HepG2 (cell line): Measurements from ENCODE around the gene TMEM63C. TPM values are rescaled to one million over a fixed set of nuclear protein-coding genes. Genes with fewer than 3 reads are reported as not detected.

Source experiments
- ATAC-seq: fragments of 200-7000 bp; cut with Tn5 transposase; 3 replicates; pipeline ENCODE4 v1.9.1; 2020; ENCODE audit warnings: mild to moderate bottlenecking, moderate library complexity
- BruUV-seq: library from RNA; stranded (reverse); fragments of 400-500 nt; replicated peaks from 2 replicates; lab custom pipeline; 2021; lab: Mats Ljungman, UMichigan
- CTCF ChIA-PET: fragments of 300-600 bp; formaldehyde crosslinking; extraction: SDS; loops from one replicate; lab custom pipeline; 2021; ENCODE audit warnings: low total read pairs, inconsistent platforms, low intra/inter-chr PET ratio; lab: Yijun Ruan, JAX
- POLR2A ChIA-PET: fragments of 350-600 bp; sonication (Branson Sonifier 250); formaldehyde crosslinking; loops from one replicate; lab custom pipeline; 2020; ENCODE audit warnings: antibody characterized with exemption, inconsistent platforms; lab: Yijun Ruan, JAX
- DNase-seq: peaks from one replicate; pipeline ENCODE4 v3.0.0-alpha.2; 2015; ENCODE audit warnings: low spot score
- FAIRE-seq: peaks from 3 replicates; lab custom pipeline; 2011; peaks lifted over from hg19 to GRCh38; lab: Jason Lieb, UNC
- H2AFZ ChIP-seq: one replicate; pipeline ENCODE4 v1.6.1; 2011; ENCODE audit warnings: low read length, inconsistent platforms
- H3K27ac ChIP-seq: fragments of 300-600 bp; 3 replicates; pipeline ENCODE4 v1.8.0; 2011; ENCODE audit warnings: mixed run types, mild to moderate bottlenecking, mixed read lengths, low read length, inconsistent platforms; ENCODE audit not compliant: insufficient read depth; ENCODE audit errors: extremely low read length
- H3K27me3 ChIP-seq, 2 experiments: fragments of 200-600 bp in 1 of 2; 2 replicates in 1 of 2; 3 replicates in 1 of 2; pipeline versions ENCODE4 v1.6.0 to v1.8.0; 2011; ENCODE audit warnings: low read length in 2 of 2, mild to moderate bottlenecking in 2 of 2, moderate library complexity in 2 of 2, inconsistent platforms in 1 of 2; ENCODE audit not compliant: insufficient read depth in 2 of 2, control insufficient read depth in 1 of 2
- H3K36me3 ChIP-seq, 2 experiments: fragments of 200-600 bp in 1 of 2; replicated peaks in 1 of 2; 2 replicates in 1 of 2; 3 replicates in 1 of 2; pipeline versions ENCODE4 v1.5.1 to v1.8.0; 2011; ENCODE audit warnings: low read length in 2 of 2, inconsistent platforms in 1 of 2; ENCODE audit not compliant: insufficient read depth in 2 of 2, control insufficient read depth in 1 of 2
- H3K4me1 ChIP-seq: 2 replicates; pipeline ENCODE4 v1.5.1; 2012; ENCODE audit warnings: low read length, inconsistent platforms; ENCODE audit not compliant: insufficient read depth
- H3K4me2 ChIP-seq: 2 replicates; pipeline ENCODE4 v1.6.0; 2011; ENCODE audit warnings: low read depth, low read length, inconsistent platforms
- H3K4me3 ChIP-seq, 3 experiments: fragments of 200-600 bp in 1 of 3; sonication (generic), shearing (Covaris generic) in 1 of 3; replicated peaks in 1 of 3; 2 replicates each; pipeline ENCODE4 v1.5.1; 2011 to 2016; ENCODE audit warnings: low read length in 3 of 3, inconsistent platforms in 2 of 3, low read depth in 2 of 3, mild to moderate bottlenecking in 2 of 3, control low read depth in 1 of 3, mixed read lengths in 1 of 3; ENCODE audit not compliant: insufficient read depth in 1 of 3
- H3K79me2 ChIP-seq: one replicate; pipeline ENCODE4 v1.6.1; 2011; ENCODE audit warnings: low read length, inconsistent platforms; ENCODE audit not compliant: insufficient read depth
- H3K9ac ChIP-seq: 2 replicates; pipeline ENCODE4 v1.6.0; 2011; ENCODE audit warnings: mild to moderate bottlenecking, low read depth, low read length, inconsistent platforms; ENCODE audit not compliant: insufficient read depth
- H3K9me3 ChIP-seq: 2 replicates; pipeline ENCODE4 v1.5.1; 2012; ENCODE audit warnings: mild to moderate bottlenecking, low read length
- H4K20me1 ChIP-seq: 2 replicates; pipeline ENCODE4 v1.6.0; 2011; ENCODE audit warnings: inconsistent platforms, mild to moderate bottlenecking, low read length, moderate library complexity; ENCODE audit not compliant: insufficient read depth
- CHD2 ChIP-seq: IDR thresholded peaks from 2 replicates; pipeline ENCODE4 v1.6.1; 2011; ENCODE audit warnings: low read depth, low read length, improper control_type of control experiment
- FOSL2 ChIP-seq: sonication (generic); formaldehyde crosslinking; IDR thresholded peaks from 2 replicates; pipeline ENCODE4 v1.4.0; 2020; ENCODE audit warnings: missing genetic modification reagents
- HNRNPK ChIP-seq: fragments of 200-400 bp; formaldehyde crosslinking; IDR thresholded peaks from 2 replicates; pipeline ENCODE4 v1.6.1; 2018; ENCODE audit warnings: low read length, low read depth, moderate library complexity, mild to moderate bottlenecking; ENCODE audit not compliant: poor library complexity, severe bottlenecking
- HOXA3 ChIP-seq: sonication (generic); formaldehyde crosslinking; IDR thresholded peaks from 2 replicates; pipeline ENCODE4 v1.5.0; 2020; ENCODE audit warnings: missing genetic modification reagents
- IKZF5 ChIP-seq: IDR thresholded peaks from 2 replicates; pipeline ENCODE4 v1.6.1; 2018; ENCODE audit warnings: missing genetic modification reagents, mild to moderate bottlenecking, missing compliant biosample characterization
- MIER3 ChIP-seq: IDR thresholded peaks from 2 replicates; pipeline ENCODE4 v1.6.1; 2016; ENCODE audit warnings: missing compliant biosample characterization, borderline replicate concordance
- NFATC3 ChIP-seq: sonication (generic); formaldehyde crosslinking; IDR thresholded peaks from 2 replicates; pipeline ENCODE4 v1.5.1; 2020; ENCODE audit warnings: mild to moderate bottlenecking, missing genetic modification reagents
- ONECUT2 ChIP-seq: sonication (generic); formaldehyde crosslinking; IDR thresholded peaks from 2 replicates; pipeline ENCODE4 v1.4.0; 2020; ENCODE audit warnings: missing genetic modification reagents
- POLR2A ChIP-seq, 2 experiments: IDR thresholded peaks; 2 replicates each; pipeline ENCODE4 v1.6.1; 2011; ENCODE audit warnings: low read depth in 2 of 2, low read length in 2 of 2, mild to moderate bottlenecking in 1 of 2, moderate library complexity in 1 of 2; ENCODE audit not compliant: insufficient read depth in 1 of 2
- SIX4 ChIP-seq: sonication (generic); formaldehyde crosslinking; IDR thresholded peaks from 2 replicates; pipeline ENCODE4 v1.4.0; 2020; ENCODE audit warnings: missing genetic modification reagents
- ZNF251 ChIP-seq: sonication (generic); formaldehyde crosslinking; IDR thresholded peaks from 2 replicates; pipeline ENCODE4 v1.9.0; 2021; ENCODE audit warnings: mild to moderate bottlenecking, missing genetic modification reagents
- ZNF296 ChIP-seq: sonication (generic); formaldehyde crosslinking; conservative IDR thresholded peaks from 2 replicates; pipeline ENCODE4 v1.5.0; 2020; ENCODE audit warnings: mild to moderate bottlenecking, missing genetic modification reagents
- ZNF3 ChIP-seq: IDR thresholded peaks from 2 replicates; pipeline ENCODE4 v1.7.0; 2017; ENCODE audit warnings: inconsistent platforms
- ZNF350 ChIP-seq: sonication (generic); formaldehyde crosslinking; IDR thresholded peaks from 2 replicates; pipeline ENCODE4 v1.4.0; 2020; ENCODE audit warnings: mild to moderate bottlenecking, low read depth, missing genetic modification reagents, borderline replicate concordance
- ZNF382 ChIP-seq: sonication (generic); formaldehyde crosslinking; IDR thresholded peaks from 2 replicates; pipeline ENCODE4 v1.5.0; 2020; ENCODE audit warnings: missing genetic modification reagents, mild to moderate bottlenecking, borderline replicate concordance
- ZNF558 ChIP-seq: sonication (generic); formaldehyde crosslinking; IDR thresholded peaks from 2 replicates; pipeline ENCODE4 v1.9.0; 2022; ENCODE audit warnings: mild to moderate bottlenecking, missing genetic modification reagents, borderline replicate concordance
- ZNF609 ChIP-seq: sonication (generic); formaldehyde crosslinking; IDR thresholded peaks from 2 replicates; pipeline ENCODE4 v1.4.0; 2020; ENCODE audit warnings: mild to moderate bottlenecking, missing genetic modification reagents, borderline replicate concordance
- ZNF674 ChIP-seq: sonication (generic); formaldehyde crosslinking; IDR thresholded peaks from 2 replicates; pipeline ENCODE4 v1.5.0; 2020; ENCODE audit warnings: low read depth, mild to moderate bottlenecking, missing genetic modification reagents
- ZNF773 ChIP-seq: sonication (generic); formaldehyde crosslinking; IDR thresholded peaks from 2 replicates; pipeline ENCODE4 v1.4.0; 2020; ENCODE audit warnings: missing genetic modification reagents, borderline replicate concordance
- WGBS: methylation state at CpG from one replicate; pipeline ENCODE4 v1.1.6; 2017; ENCODE audit warnings: low lambda C conversion rate; 5-methylcytosine and 5-hydroxymethylcytosine counted together
- in situ Hi-C: cut with HindIII; loops from 2 replicates; pipeline ENCODE4 v1.10.0; 2017; ENCODE audit warnings: low pct_unique_long_range_greater_than_20kb; ENCODE audit not compliant: extremely low pct_ligation_motif_present
- intact Hi-C: fragments of 100-400 bp; cut with micrococcal nuclease; formaldehyde crosslinking; loops from one replicate; pipeline ENCODE4 v1.10.0; 2022; ENCODE audit not compliant: unreplicated experiment
- polyA plus RNA-seq, 8 experiments: library from polyadenylated mRNA; depleted of rRNA in 3 of 8; stranded (reverse) in 7 of 8; unstranded in 1 of 8; fragments of >200 nt; fragmentation: Illumina TruSeq in 4 of 8; extraction: Trizol in 4 of 8; gene quantifications; 2 replicates each; pipeline versions ENCODE4 v1.2.1 to v1.2.3, GENCODE V29; 2011 to 2016; ENCODE audit warnings: low read depth in 4 of 8, missing spikeins in 1 of 8, mixed read lengths in 1 of 8; ENCODE audit not compliant: insufficient read depth in 1 of 8
- total RNA-seq, 5 experiments: library from RNA; depleted of rRNA; stranded (reverse); fragments of >200 nt; fragmentation: Illumina TruSeq; extraction: Trizol; gene quantifications; 2 replicates each; pipeline ENCODE4 v1.2.3, GENCODE V29; 2016; ENCODE audit warnings: low read depth in 1 of 5
- TF ChIP-seq, protein P1 (sequence below): sonication (generic); formaldehyde crosslinking; IDR thresholded peaks from 2 replicates; pipeline ENCODE4 v1.4.0; 2020; ENCODE audit warnings: missing genetic modification reagents, mild to moderate bottlenecking, borderline replicate concordance

Gene TMEM63C
- total and polyA plus RNA-seq, 2 of the 13 experiments (the other 11 are each of a cell fraction or from before 2014, with no cell fraction given): 0.17 to 0.27 TPM

DNA sequence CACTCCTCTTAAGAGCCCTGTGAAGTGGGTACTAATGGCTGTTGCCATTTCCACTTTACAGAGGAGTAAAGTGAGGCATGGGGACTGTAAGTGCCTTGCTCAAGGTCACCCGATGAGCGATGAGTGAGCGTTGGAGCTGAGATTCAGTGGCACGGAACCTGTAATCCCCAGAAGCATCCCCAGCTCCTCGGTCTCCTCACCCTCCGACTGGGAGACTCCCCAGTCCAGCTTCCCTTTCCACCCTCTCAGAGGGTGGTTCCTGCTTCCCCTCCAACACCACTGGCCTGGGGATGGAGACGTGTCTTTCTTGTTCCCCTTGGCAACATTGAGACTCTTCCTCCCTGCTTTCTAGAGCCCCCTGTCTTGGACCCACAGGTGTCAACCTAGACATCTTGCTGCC, 32.6 kb downstream of the TMEM63C start:
- TF ChIP-seq ZNF3 (CRISPR knock-in tag) (no peak), ZNF251 (CRISPR knock-in tag) (no peak), FOSL2 (CRISPR knock-in tag) (no peak), HNRNPK (no peak), HOXA3 (CRISPR knock-in tag) (no peak), NFATC3 (CRISPR knock-in tag) (no peak), ZNF296 (CRISPR knock-in tag) (no peak), ZNF350 (CRISPR knock-in tag) (no peak), POLR2A (IDR thresholded peaks at IDR 0.05; ENCODE audit: insufficient read depth in 1 of 2, low read depth in 2 of 2, low read length in 2 of 2) (no peak), ZNF382 (CRISPR knock-in tag) (no peak), MIER3 (CRISPR knock-in tag) (no peak), SIX4 (CRISPR knock-in tag) (no peak), ZNF558 (CRISPR knock-in tag) (no peak), CHD2 (no peak), ZNF773 (CRISPR knock-in tag) (no peak), ZNF609 (CRISPR knock-in tag) (no peak), ONECUT2 (CRISPR knock-in tag) (no peak), IKZF5 (CRISPR knock-in tag) (no peak), ZNF674 (no peak)
- TF ChIP-seq, protein P1, sequence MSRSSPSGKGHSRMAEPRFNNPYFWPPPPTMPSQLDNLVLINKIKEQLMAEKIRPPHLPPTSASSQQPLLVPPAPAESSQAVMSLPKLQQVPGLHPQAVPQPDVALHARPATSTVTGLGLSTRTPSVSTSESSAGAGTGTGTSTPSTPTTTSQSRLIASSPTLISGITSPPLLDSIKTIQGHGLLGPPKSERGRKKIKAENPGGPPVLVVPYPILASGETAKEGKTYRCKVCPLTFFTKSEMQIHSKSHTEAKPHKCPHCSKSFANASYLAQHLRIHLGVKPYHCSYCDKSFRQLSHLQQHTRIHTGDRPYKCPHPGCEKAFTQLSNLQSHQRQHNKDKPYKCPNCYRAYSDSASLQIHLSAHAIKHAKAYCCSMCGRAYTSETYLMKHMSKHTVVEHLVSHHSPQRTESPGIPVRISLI: no peak
- TF ChIP-seq, all 625 proteins: peak for 0
- ChIA-PET POLR2A (no interaction called here), CTCF (no interaction called here)
- Histone ChIP-seq H4K20me1 (no peaks in the 10 kb centered on the region), H3K4me1 (no peaks in the 10 kb centered on the region), H3K4me2 (no peak overlapping the region), H3K27me3 (peaks cover 1 to 3% of the 10 kb centered on the region in 2 experiments; a peak in 1 of 5 replicates), H3K9me3 (no peaks in the 10 kb centered on the region), H2AFZ (no peak overlapping the region), H3K27ac (no peak overlapping the region), H3K4me3 (no peak overlapping the region), H3K9ac (no peak overlapping the region), H3K79me2 (no peaks in the 10 kb centered on the region), H3K36me3 (no peaks in the 10 kb centered on the region)
- in situ Hi-C loops (no loop called here), intact Hi-C loops (loop anchor here (5.0 kb wide), 1 partner anchor 77 kb away; no protein-coding TSS in a partner anchor)
- ATAC-seq: no peak
- whole genome bisulfite sequencing: 45% methylated on average over 7 of the region's 7 CpGs
- no peak for DNase-seq
- FAIRE-seq: no peak
- BruUV-seq: no TSS peak
